A172 (cell line): ENCODE data around the gene ZDHHC9. TPM values are rescaled to one million over a fixed set of nuclear protein-coding genes. Genes with fewer than 3 reads are reported as not detected.

Experiments used
- DNase-seq: peaks from one replicate; pipeline ENCODE4 v3.0.0-alpha.2; 2015; ENCODE audit warnings: low spot score
- total RNA-seq: library from RNA; depleted of rRNA; stranded (reverse); fragments of >200 nt; shearing (Covaris generic); gene quantifications from 2 replicates; pipeline ENCODE4 v1.2.3, GENCODE V29; 2014

Gene ZDHHC9
- total RNA-seq, 1 experiment from 2014 or later = 18.8 TPM

GRCh38 chrX:129823115-129823514 lies 20.6 kb downstream of the ZDHHC9 start:
- DNase-seq = no peak

GRCh38 chrX:129818123-129818522 lies 25.6 kb downstream of the ZDHHC9 start:
- DNase-seq = no peak

GRCh38 chrX:129813662-129814368 lies 29.9 kb downstream of the ZDHHC9 start:
- DNase-seq = no peak

GRCh38 chrX:129808829-129809796 lies 34.6 kb downstream of the ZDHHC9 start:
- DNase-seq = no peak

GRCh38 chrX:129808158-129808828 lies 35.4 kb downstream of the ZDHHC9 start:
- DNase-seq = no peak

- DNase-seq = no peak
Observed at GRCh38 chrX:129804806-129805205, 38.9 kb downstream of the ZDHHC9 start.

- DNase-seq = no peak
Observed at GRCh38 chrX:129802863-129803262, 40.8 kb downstream of the ZDHHC9 start.

- DNase-seq = no peak
Observed at GRCh38 chrX:129800186-129800585, 43.5 kb downstream of the ZDHHC9 start.

GRCh38 chrX:129798888-129799287 lies 44.8 kb downstream of the ZDHHC9 start:
- no peak for DNase-seq

GRCh38 chrX:129798456-129798855 lies 45.2 kb downstream of the ZDHHC9 start:
- no peak for DNase-seq

GRCh38 chrX:129797251-129797906 lies 46.3 kb downstream of the ZDHHC9 start:
- no peak for DNase-seq

- DNase-seq = no peak
Observed at GRCh38 chrX:129795584-129795983, 48.1 kb downstream of the ZDHHC9 start.

GRCh38 chrX:129793604-129794191 lies 50.0 kb downstream of the ZDHHC9 start:
- DNase-seq = no peak

GRCh38 chrX:129792586-129793291 lies 50.9 kb downstream of the ZDHHC9 start:
- DNase-seq = no peak

- DNase-seq = no peak
Observed at GRCh38 chrX:129791961-129792570, 51.6 kb downstream of the ZDHHC9 start.

GRCh38 chrX:129791336-129791735 lies 52.4 kb downstream of the ZDHHC9 start:
- no peak for DNase-seq

- no peak for DNase-seq
Observed at GRCh38 chrX:129790808-129791207, 52.9 kb downstream of the ZDHHC9 start.

GRCh38 chrX:129790146-129790545 lies 53.5 kb downstream of the ZDHHC9 start:
- no peak for DNase-seq

- no peak for DNase-seq
Observed at GRCh38 chrX:129788527-129788926, 55.2 kb downstream of the ZDHHC9 start.

GRCh38 chrX:129787336-129788055 lies 56.2 kb downstream of the ZDHHC9 start:
- DNase-seq = no peak
